ENCODE data around the gene RSBN1L.
"Not testable (repeated sequence)": the region's sequence is repeated elsewhere in the genome, so short reads cannot be mapped to it uniquely, and the experiment has no call there.

RSBN1L gene

GRCh38 chr7:77759294-77759889 lies 63.1 kb downstream of the RSBN1L start:
- FAIRE-seq (peak; percentile 69), DNase-seq (ENCODE audit: insufficient read length) (no peak)
- TF ChIP-seq POLR2A (IDR thresholded peaks at IDR 0.05; ENCODE audit: low read depth, low read length) (no peak), TAF1 (IDR thresholded peaks at IDR 0.05; ENCODE audit: borderline replicate concordance, low read depth, low read length) (no peak), POLR2AphosphoS5 (IDR thresholded peaks at IDR 0.05; ENCODE audit: low read depth, low read length) (no peak)

- FAIRE-seq (peak; percentile 36), DNase-seq (ENCODE audit: insufficient read length) (no peak)
- no peak for TF ChIP-seq POLR2A (IDR thresholded peaks at IDR 0.05; ENCODE audit: low read depth, low read length)
- TF ChIP-seq TAF1 (IDR thresholded peaks at IDR 0.05; ENCODE audit: borderline replicate concordance, low read depth, low read length) = no peak
- TF ChIP-seq POLR2AphosphoS5 (IDR thresholded peaks at IDR 0.05; ENCODE audit: low read depth, low read length) = no peak
Measured at GRCh38 chr7:77760809-77761453, 64.7 kb downstream of the RSBN1L start.

GRCh38 chr7:77765481-77765880 lies 69.2 kb downstream of the RSBN1L start:
- FAIRE-seq = no peak

GRCh38 chr7:77765906-77766800 lies 69.9 kb downstream of the RSBN1L start:
- FAIRE-seq (peak; percentile 9), DNase-seq (ENCODE audit: insufficient read length) (no peak)
- TF ChIP-seq POLR2A (IDR thresholded peaks at IDR 0.05; ENCODE audit: low read depth, low read length) = no peak
- no peak for TF ChIP-seq TAF1 (IDR thresholded peaks at IDR 0.05; ENCODE audit: borderline replicate concordance, low read depth, low read length)
- no peak for TF ChIP-seq POLR2AphosphoS5 (IDR thresholded peaks at IDR 0.05; ENCODE audit: low read depth, low read length)

More at GRCh38 chr7:77765481-77765880, 69.2 kb downstream of the RSBN1L start:
- no peak for DNase-seq (ENCODE audit: insufficient read length)
- TF ChIP-seq POLR2A (IDR thresholded peaks at IDR 0.05; ENCODE audit: low read depth, low read length) = no peak
- TF ChIP-seq POLR2AphosphoS5 (IDR thresholded peaks at IDR 0.05; ENCODE audit: low read depth, low read length) = no peak
- no peak for TF ChIP-seq TAF1 (IDR thresholded peaks at IDR 0.05; ENCODE audit: borderline replicate concordance, low read depth, low read length)

GRCh38 chr7:77766801-77767605 lies 70.7 kb downstream of the RSBN1L start:
- DNase-seq (ENCODE audit: insufficient read length) (no peak), FAIRE-seq (no peak)
- TF ChIP-seq POLR2A (IDR thresholded peaks at IDR 0.05; ENCODE audit: low read depth, low read length) (no peak), TAF1 (IDR thresholded peaks at IDR 0.05; ENCODE audit: borderline replicate concordance, low read depth, low read length) (no peak), POLR2AphosphoS5 (IDR thresholded peaks at IDR 0.05; ENCODE audit: low read depth, low read length) (no peak)

GRCh38 chr7:77770316-77770715 lies 74.1 kb downstream of the RSBN1L start:
- DNase-seq (ENCODE audit: insufficient read length) = no peak
- no peak for FAIRE-seq
- TF ChIP-seq POLR2AphosphoS5 (IDR thresholded peaks at IDR 0.05; ENCODE audit: low read depth, low read length) (no peak), TAF1 (IDR thresholded peaks at IDR 0.05; ENCODE audit: borderline replicate concordance, low read depth, low read length) (no peak), POLR2A (IDR thresholded peaks at IDR 0.05; ENCODE audit: low read depth, low read length) (no peak)

- TF ChIP-seq TAF1 (IDR thresholded peaks at IDR 0.05; ENCODE audit: borderline replicate concordance, low read depth, low read length) = no peak
- TF ChIP-seq POLR2A (IDR thresholded peaks at IDR 0.05; ENCODE audit: low read depth, low read length) = no peak
- TF ChIP-seq POLR2AphosphoS5 (IDR thresholded peaks at IDR 0.05; ENCODE audit: low read depth, low read length) = no peak
- no peak for FAIRE-seq
- no peak for DNase-seq (ENCODE audit: insufficient read length)
Measured at GRCh38 chr7:77771901-77772300, 75.6 kb downstream of the RSBN1L start.

- DNase-seq (ENCODE audit: insufficient read length) (no peak), FAIRE-seq (peak; percentile 69)
- no peak for TF ChIP-seq POLR2AphosphoS5 (IDR thresholded peaks at IDR 0.05; ENCODE audit: low read depth, low read length)
- TF ChIP-seq POLR2A (IDR thresholded peaks at IDR 0.05; ENCODE audit: low read depth, low read length) = no peak
- TF ChIP-seq TAF1 (IDR thresholded peaks at IDR 0.05; ENCODE audit: borderline replicate concordance, low read depth, low read length) = no peak
Measured at GRCh38 chr7:77778535-77778934, 82.3 kb downstream of the RSBN1L start.

GRCh38 chr7:77782383-77782782 lies 86.1 kb downstream of the RSBN1L start:
- TF ChIP-seq POLR2AphosphoS5 (IDR thresholded peaks at IDR 0.05; ENCODE audit: low read depth, low read length) = no peak
- TF ChIP-seq POLR2A (IDR thresholded peaks at IDR 0.05; ENCODE audit: low read depth, low read length) = no peak
- TF ChIP-seq TAF1 (IDR thresholded peaks at IDR 0.05; ENCODE audit: borderline replicate concordance, low read depth, low read length) = no peak
- FAIRE-seq = peak; percentile 36
- no peak for DNase-seq (ENCODE audit: insufficient read length)

GRCh38 chr7:77783111-77783510 lies 86.9 kb downstream of the RSBN1L start:
- FAIRE-seq = no peak
- no peak for TF ChIP-seq POLR2A (IDR thresholded peaks at IDR 0.05; ENCODE audit: low read depth, low read length)
- TF ChIP-seq POLR2AphosphoS5 (IDR thresholded peaks at IDR 0.05; ENCODE audit: low read depth, low read length) = no peak
- TF ChIP-seq TAF1 (IDR thresholded peaks at IDR 0.05; ENCODE audit: borderline replicate concordance, low read depth, low read length) = no peak
- DNase-seq (ENCODE audit: insufficient read length) = no peak

- no peak for FAIRE-seq
- DNase-seq (ENCODE audit: insufficient read length) = no peak
- TF ChIP-seq TAF1 (IDR thresholded peaks at IDR 0.05; ENCODE audit: borderline replicate concordance, low read depth, low read length) = no peak
- TF ChIP-seq POLR2A (IDR thresholded peaks at IDR 0.05; ENCODE audit: low read depth, low read length) = no peak
- TF ChIP-seq POLR2AphosphoS5 (IDR thresholded peaks at IDR 0.05; ENCODE audit: low read depth, low read length) = no peak
Measured at GRCh38 chr7:77783545-77783944, 87.3 kb downstream of the RSBN1L start.

- not testable (repeated sequence) for DNase-seq (ENCODE audit: insufficient read length); FAIRE-seq
Measured at GRCh38 chr7:77784426-77784825, 88.2 kb downstream of the RSBN1L start.

Measured in GM12892 (cell line).